Coronary artery (tissue), 2 donors: ENCODE results near the gene BMERB1.

Experiments used
- DNase-seq: peaks from one replicate; pipeline ENCODE4 v3.0.0-alpha.2; 2017; ENCODE audit warnings: low spot score
- H3K27ac ChIP-seq, 2 donors: fragments of 200-600 bp; sonication (generic); one replicate each; pipeline ENCODE4 v1.5.1; 2016 to 2019
- H3K4me3 ChIP-seq: fragments of 200-600 bp; sonication (generic); 2 replicates; pipeline ENCODE4 v1.5.1; 2016; ENCODE audit warnings: mild to moderate bottlenecking, moderate library complexity
- CTCF ChIP-seq: fragments of 200-600 bp; sonication (generic); IDR thresholded peaks from one replicate; pipeline ENCODE4 v1.5.1; 2019; ENCODE audit warnings: antibody characterized with exemption

Gene BMERB1

GRCh38 chr16:15597822-15598647 is 163.6 kb downstream of the BMERB1 start:
- TF ChIP-seq CTCF: no peak
- no peak for DNase-seq
- H3K27ac ChIP-seq: peak overlapping the region in 1 of 2 donors; percentile 26
- H3K4me3 ChIP-seq: no peak overlapping the region

- Histone ChIP-seq H3K27ac (no peak overlapping the region), H3K4me3 (no peak overlapping the region)
- no peak for DNase-seq
- no peak for TF ChIP-seq CTCF
Measured at GRCh38 chr16:15598648-15599190, 164.3 kb downstream of the BMERB1 start.

- Histone ChIP-seq H3K4me3 (no peak overlapping the region), H3K27ac (no peak overlapping the region)
- DNase-seq: no peak
- TF ChIP-seq CTCF: no peak
Measured at GRCh38 chr16:15599303-15600070, 165.1 kb downstream of the BMERB1 start.

GRCh38 chr16:15601212-15601879 is 167.0 kb downstream of the BMERB1 start:
- DNase-seq: no peak
- no peak for TF ChIP-seq CTCF
- Histone ChIP-seq H3K27ac (no peak overlapping the region), H3K4me3 (no peak overlapping the region)

GRCh38 chr16:15602285-15603044 is 168.1 kb downstream of the BMERB1 start:
- DNase-seq: no peak

More at GRCh38 chr16:15602285-15603044, 168.1 kb downstream of the BMERB1 start:
- TF ChIP-seq CTCF: no peak
- no peak overlapping the region for H3K4me3 ChIP-seq
- no peak overlapping the region for H3K27ac ChIP-seq
